ENCODE measurements around the gene SMARCD2.

Gene SMARCD2

DNA sequence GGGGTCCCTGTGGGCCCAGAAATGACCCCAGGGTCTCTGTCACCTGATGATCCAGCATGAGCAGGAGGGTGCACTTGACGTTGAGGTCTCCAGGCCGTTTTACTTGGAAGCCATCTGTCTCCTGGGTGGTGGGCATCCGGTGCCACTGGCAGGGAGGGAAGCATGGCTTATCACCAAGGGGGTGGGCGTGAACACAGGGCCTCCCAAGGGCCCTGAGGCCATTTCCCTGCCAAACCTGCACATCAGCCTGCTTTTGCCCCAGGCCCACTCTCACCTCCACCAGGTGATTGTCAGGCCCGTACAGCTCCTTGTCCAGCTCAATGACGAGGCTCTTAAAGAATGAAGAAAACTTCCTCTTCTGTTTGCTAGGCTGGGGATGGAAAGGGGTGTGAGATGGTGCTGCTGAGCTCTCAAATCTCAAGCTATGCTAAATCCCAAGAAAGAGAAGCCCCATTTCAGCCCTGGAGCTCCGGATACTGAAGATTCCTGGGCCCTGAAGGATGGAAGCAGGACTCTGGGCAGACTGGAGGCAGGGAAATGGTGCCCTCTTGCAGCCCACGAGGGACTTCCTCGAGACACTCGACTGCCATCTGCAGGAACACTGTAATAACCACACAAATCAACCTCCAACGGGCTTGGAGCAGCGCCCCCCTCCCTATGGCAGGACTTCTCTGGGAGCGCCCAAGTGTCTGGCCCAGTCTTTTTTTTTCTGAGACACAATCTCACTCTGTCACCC is 7.9 kb downstream of the SMARCD2 start:
- H3K4me3 ChIP-seq (ENCODE audit: low read depth, low read length) = no peak overlapping the region
- peak; percentile 87 for DNase-seq (ENCODE audit: low read depth)
- TF ChIP-seq, protein P1, sequence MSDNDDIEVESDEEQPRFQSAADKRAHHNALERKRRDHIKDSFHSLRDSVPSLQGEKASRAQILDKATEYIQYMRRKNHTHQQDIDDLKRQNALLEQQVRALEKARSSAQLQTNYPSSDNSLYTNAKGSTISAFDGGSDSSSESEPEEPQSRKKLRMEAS (IDR thresholded peaks at IDR 0.05; ENCODE audit: low read depth, low read length) = peak; percentile 68
- TF ChIP-seq POLR2A (IDR thresholded peaks at IDR 0.05; ENCODE audit: extremely low read depth, insufficient read length) (no peak), MYC (IDR thresholded peaks at IDR 0.05; ENCODE audit: low read depth, low read length) (peak; percentile 75)
- TF ChIP-seq, protein P2, sequence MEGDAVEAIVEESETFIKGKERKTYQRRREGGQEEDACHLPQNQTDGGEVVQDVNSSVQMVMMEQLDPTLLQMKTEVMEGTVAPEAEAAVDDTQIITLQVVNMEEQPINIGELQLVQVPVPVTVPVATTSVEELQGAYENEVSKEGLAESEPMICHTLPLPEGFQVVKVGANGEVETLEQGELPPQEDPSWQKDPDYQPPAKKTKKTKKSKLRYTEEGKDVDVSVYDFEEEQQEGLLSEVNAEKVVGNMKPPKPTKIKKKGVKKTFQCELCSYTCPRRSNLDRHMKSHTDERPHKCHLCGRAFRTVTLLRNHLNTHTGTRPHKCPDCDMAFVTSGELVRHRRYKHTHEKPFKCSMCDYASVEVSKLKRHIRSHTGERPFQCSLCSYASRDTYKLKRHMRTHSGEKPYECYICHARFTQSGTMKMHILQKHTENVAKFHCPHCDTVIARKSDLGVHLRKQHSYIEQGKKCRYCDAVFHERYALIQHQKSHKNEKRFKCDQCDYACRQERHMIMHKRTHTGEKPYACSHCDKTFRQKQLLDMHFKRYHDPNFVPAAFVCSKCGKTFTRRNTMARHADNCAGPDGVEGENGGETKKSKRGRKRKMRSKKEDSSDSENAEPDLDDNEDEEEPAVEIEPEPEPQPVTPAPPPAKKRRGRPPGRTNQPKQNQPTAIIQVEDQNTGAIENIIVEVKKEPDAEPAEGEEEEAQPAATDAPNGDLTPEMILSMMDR (IDR thresholded peaks at IDR 0.05; ENCODE audit: low read depth, low read length) = peak; percentile 70

DNA sequence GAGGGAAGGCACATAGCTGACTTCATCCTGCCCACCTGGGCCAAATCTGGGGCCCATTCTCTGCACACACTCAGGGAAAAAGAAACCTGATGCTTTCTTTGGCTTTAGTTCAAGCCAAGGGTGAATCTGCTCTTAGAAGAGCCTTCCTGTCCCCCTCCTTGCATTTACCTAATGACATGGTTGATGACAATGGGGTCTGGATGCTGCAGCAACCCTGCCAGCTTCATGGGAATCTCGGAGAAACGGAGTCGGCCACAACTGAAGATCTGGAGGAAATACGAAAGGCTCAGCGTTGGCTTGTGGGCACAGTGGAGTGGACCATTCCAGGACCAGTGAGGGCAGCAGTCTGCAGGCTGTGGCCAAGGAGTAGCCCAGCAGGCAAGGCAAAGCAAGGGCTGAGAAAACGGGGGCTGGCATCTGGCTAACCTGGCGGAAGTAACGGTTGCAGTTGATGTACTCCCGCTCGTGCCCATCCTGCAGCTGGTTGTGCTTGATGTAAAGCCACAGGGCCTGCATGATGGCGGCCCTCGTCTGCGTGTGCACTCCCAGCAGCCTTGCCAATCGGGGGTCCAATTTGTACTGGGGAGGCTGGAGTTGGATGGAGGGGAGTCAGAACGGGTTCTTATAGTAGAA is 8.6 kb downstream of the SMARCD2 start:
- H3K4me3 ChIP-seq (ENCODE audit: low read depth, low read length) = no peak overlapping the region
- no peak for DNase-seq (ENCODE audit: low read depth)
- no peak for TF ChIP-seq MYC (IDR thresholded peaks at IDR 0.05; ENCODE audit: low read depth, low read length)
- TF ChIP-seq, protein P2 (IDR thresholded peaks at IDR 0.05; ENCODE audit: low read depth, low read length) = no peak
- TF ChIP-seq, protein P1 (IDR thresholded peaks at IDR 0.05; ENCODE audit: low read depth, low read length) = no peak
- no peak for TF ChIP-seq POLR2A (IDR thresholded peaks at IDR 0.05; ENCODE audit: extremely low read depth, insufficient read length)

DNA sequence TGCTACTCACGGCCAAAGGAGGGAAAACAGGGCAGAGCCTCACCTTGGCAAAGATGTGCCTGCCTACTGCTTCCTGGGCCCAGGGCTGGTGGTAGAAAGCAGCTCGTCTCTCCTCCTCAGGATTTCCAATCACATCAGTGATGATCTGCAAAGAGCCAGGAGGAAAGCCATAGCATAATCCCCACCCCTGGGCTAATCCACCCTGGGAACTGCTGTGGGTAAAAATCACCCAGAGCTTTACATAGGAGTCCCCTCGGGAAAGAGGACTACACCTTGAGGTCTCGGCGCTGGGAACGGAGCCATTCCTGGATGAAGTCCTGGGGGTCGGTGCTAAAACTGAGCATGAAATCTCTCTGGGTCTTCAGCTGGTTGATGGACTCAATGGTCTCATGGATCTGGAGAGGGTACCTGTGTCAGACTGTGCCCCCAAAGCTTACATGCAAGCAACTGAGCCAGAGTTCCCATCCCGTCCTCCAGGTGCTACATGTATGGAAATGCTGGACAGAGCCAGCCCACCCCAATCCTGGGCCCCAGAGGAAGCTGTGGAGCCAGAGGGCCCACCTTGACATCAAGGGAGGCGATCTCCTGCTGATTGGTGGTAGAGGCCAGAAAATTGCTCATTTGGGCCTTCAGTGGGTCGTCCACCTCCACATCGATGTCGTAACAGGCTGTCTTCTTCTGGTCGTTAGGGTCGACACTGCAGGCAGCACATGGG is 9.3 kb downstream of the SMARCD2 start:
- TF ChIP-seq POLR2A (IDR thresholded peaks at IDR 0.05; ENCODE audit: extremely low read depth, insufficient read length) (no peak), MYC (IDR thresholded peaks at IDR 0.05; ENCODE audit: low read depth, low read length) (no peak)
- no peak for DNase-seq (ENCODE audit: low read depth)
- H3K4me3 ChIP-seq (ENCODE audit: low read depth, low read length) = no peak overlapping the region

DNA sequence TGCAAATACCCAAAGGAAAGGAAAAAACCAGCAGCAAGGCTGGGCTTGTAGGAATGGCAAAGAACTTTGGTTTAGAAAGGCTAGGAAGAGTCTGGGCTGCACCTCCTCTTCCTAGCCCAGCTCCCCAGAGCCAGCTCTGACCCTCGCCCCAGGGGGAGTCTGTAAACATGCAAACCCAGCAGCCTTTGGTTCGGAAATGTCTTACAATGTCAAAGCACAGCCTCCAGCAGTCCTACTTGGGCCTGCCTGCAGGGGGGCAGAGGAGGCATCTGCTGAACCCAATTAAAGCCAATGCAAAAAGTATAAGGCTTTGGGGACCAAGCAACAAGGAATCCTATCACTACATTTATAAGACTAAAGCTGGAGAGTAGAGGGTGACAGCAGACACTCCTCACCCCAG is 10.0 kb downstream of the SMARCD2 start:
- no peak for DNase-seq (ENCODE audit: low read depth)
- H3K4me3 ChIP-seq (ENCODE audit: low read depth, low read length) = no peak overlapping the region
- TF ChIP-seq POLR2A (IDR thresholded peaks at IDR 0.05; ENCODE audit: extremely low read depth, insufficient read length) (no peak), MYC (IDR thresholded peaks at IDR 0.05; ENCODE audit: low read depth, low read length) (no peak)
- TF ChIP-seq, protein P2 (IDR thresholded peaks at IDR 0.05; ENCODE audit: low read depth, low read length) = no peak
- TF ChIP-seq, protein P1 (IDR thresholded peaks at IDR 0.05; ENCODE audit: low read depth, low read length) = no peak

DNA sequence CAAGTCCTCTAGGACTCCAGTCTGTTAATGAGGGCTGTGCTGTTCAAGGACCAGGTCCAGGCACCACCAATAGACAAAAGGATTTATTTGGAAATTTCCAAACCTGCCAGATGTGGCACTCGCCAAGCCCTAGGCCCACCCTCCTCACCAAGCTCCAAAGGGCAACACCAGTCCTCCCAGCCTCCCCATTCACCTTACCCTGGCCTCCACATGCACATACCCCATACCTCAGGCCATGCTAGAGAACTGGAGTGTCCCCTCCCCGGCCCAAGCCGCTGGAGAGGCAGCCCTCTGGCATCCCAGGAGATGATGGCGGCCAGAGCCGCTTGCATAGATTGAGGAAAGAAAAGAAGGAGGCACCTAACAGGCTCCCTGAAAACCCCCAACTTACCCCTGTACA is 10.5 kb downstream of the SMARCD2 start:
- TF ChIP-seq, protein P1 (IDR thresholded peaks at IDR 0.05; ENCODE audit: low read depth, low read length) = no peak
- TF ChIP-seq MYC (IDR thresholded peaks at IDR 0.05; ENCODE audit: low read depth, low read length) = no peak
- TF ChIP-seq, protein P2 (IDR thresholded peaks at IDR 0.05; ENCODE audit: low read depth, low read length) = no peak
- no peak for TF ChIP-seq POLR2A (IDR thresholded peaks at IDR 0.05; ENCODE audit: extremely low read depth, insufficient read length)
- H3K4me3 ChIP-seq (ENCODE audit: low read depth, low read length) = no peak overlapping the region
- DNase-seq (ENCODE audit: low read depth) = no peak

DNA sequence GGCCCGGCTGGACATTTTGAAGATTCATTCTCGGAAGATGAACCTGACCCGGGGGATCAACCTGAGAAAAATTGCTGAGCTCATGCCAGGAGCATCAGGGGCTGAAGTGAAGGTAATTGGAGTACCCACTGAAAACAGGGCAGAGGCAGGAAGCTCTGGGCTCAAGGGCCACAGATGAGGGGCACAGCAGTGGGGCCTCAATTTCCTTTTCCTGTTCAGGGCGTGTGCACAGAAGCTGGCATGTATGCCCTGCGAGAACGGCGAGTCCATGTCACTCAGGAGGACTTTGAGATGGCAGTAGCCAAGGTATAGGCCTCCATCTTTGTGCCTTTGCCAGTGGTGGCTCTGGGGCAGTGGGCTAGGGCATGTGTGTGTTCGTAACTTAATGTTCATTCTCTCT is 11.0 kb downstream of the SMARCD2 start:
- no peak for DNase-seq (ENCODE audit: low read depth)
- H3K4me3 ChIP-seq (ENCODE audit: low read depth, low read length) = no peak overlapping the region
- TF ChIP-seq, protein P2 (IDR thresholded peaks at IDR 0.05; ENCODE audit: low read depth, low read length) = no peak
- TF ChIP-seq MYC (IDR thresholded peaks at IDR 0.05; ENCODE audit: low read depth, low read length) (no peak), POLR2A (IDR thresholded peaks at IDR 0.05; ENCODE audit: extremely low read depth, insufficient read length) (no peak)
- TF ChIP-seq, protein P1 (IDR thresholded peaks at IDR 0.05; ENCODE audit: low read depth, low read length) = no peak

Data from NB4 (cell line).